B cell (primary cell): ENCODE measurements around the gene PLXDC1. TPM values are rescaled to one million over a fixed set of nuclear protein-coding genes. Genes with fewer than 3 reads are reported as not detected.
"Not testable (repeated sequence)": the region's sequence is repeated elsewhere in the genome, so short reads cannot be mapped to it uniquely, and the experiment has no call there.

Experiments
- ATAC-seq: fragments of 200-7000 bp; cut with Tn5 transposase; one replicate; pipeline ENCODE4 v1.10.0; 2021; ENCODE audit warnings: low read depth, mild to moderate bottlenecking, moderate number of reproducible peaks, moderate library complexity
- CTCF ChIA-PET: fragments of 350-600 bp; sonication (Branson Sonifier 250); formaldehyde crosslinking; loops from one replicate; lab custom pipeline; 2021; ENCODE audit warnings: antibody characterized with exemption, inconsistent platforms; lab: Charles Lee
- POLR2A ChIA-PET: fragments of 350-600 bp; sonication (Branson Sonifier 250); formaldehyde crosslinking; loops from one replicate; lab custom pipeline; 2021; ENCODE audit warnings: antibody characterized with exemption; lab: Charles Lee
- DNase-seq: peaks from one replicate; pipeline ENCODE4 v3.0.0; 2013
- H2AFZ ChIP-seq: 2 replicates; pipeline ENCODE4 v1.6.1; 2012; ENCODE audit warnings: mild to moderate bottlenecking, low read depth, low read length; ENCODE audit not compliant: insufficient read depth, poor library complexity, severe bottlenecking
- H3K27ac ChIP-seq, 2 donors: 1 replicate in 1 of 2; 2 replicates in 1 of 2; pipeline ENCODE4 v1.5.1; 2012 to 2013; ENCODE audit warnings: low read length in 2 of 2, mild to moderate bottlenecking in 2 of 2, moderate library complexity in 1 of 2
- H3K27me3 ChIP-seq, 4 experiments: fragments of 200-600 bp in 1 of 4; sonication (generic) in 1 of 4; replicated peaks in 1 of 4; 1 replicate in 2 of 4; 2 replicates in 2 of 4; pipeline versions ENCODE4 v1.6.1 to v1.7.0; 2013 to 2016; ENCODE audit warnings: low read length in 3 of 4, mild to moderate bottlenecking in 2 of 4, mixed read lengths in 1 of 4, moderate library complexity in 1 of 4; ENCODE audit not compliant: insufficient read depth in 4 of 4, control insufficient read depth in 3 of 4; ENCODE audit errors: control extremely low read depth in 1 of 4
- H3K36me3 ChIP-seq, 2 experiments: replicated peaks in 1 of 2; 1 replicate in 1 of 2; 2 replicates in 1 of 2; pipeline versions ENCODE4 v1.6.1 to v1.7.1; 2013; ENCODE audit warnings: low read length in 1 of 2; ENCODE audit not compliant: insufficient read depth in 2 of 2, control insufficient read depth in 1 of 2; ENCODE audit errors: control extremely low read depth in 1 of 2, extremely low read depth in 1 of 2
- H3K4me1 ChIP-seq, 2 donors: fragments of 200-600 bp in 1 of 2; sonication (generic) in 1 of 2; 1 replicate in 1 of 2; 2 replicates in 1 of 2; pipeline versions ENCODE4 v1.5.1 to v1.6.1; 2013 to 2017; ENCODE audit warnings: low read length in 2 of 2; ENCODE audit not compliant: control insufficient read depth in 2 of 2, insufficient read depth in 2 of 2
- H3K4me2 ChIP-seq: replicated peaks from 2 replicates; pipeline ENCODE3; 2012; ENCODE audit warnings: mild to moderate bottlenecking, low read depth, low read length; ENCODE audit not compliant: poor library complexity, severe bottlenecking
- H3K4me3 ChIP-seq, 5 experiments: fragments of 200-600 bp in 1 of 5; sonication (generic) in 1 of 5; 1 replicate in 3 of 5; 2 replicates in 2 of 5; pipeline versions ENCODE4 v1.5.1 to v1.7.0; 2011 to 2016; ENCODE audit warnings: low read length in 4 of 5, mild to moderate bottlenecking in 4 of 5, low read depth in 2 of 5, control low read depth in 1 of 5, moderate library complexity in 1 of 5; ENCODE audit not compliant: insufficient read depth in 1 of 5; ENCODE audit errors: control extremely low read depth in 1 of 5, extremely low read depth in 1 of 5
- H3K79me2 ChIP-seq: fragments of 200-600 bp; sonication (generic); one replicate; pipeline ENCODE4 v1.6.0; 2016; ENCODE audit warnings: low read length; ENCODE audit not compliant: control insufficient read depth, insufficient read depth
- H3K9ac ChIP-seq: fragments of 200-600 bp; sonication (generic); 2 replicates; pipeline ENCODE4 v1.6.1; 2017; ENCODE audit warnings: mild to moderate bottlenecking, low read length, moderate library complexity
- H3K9me3 ChIP-seq, 3 donors: one replicate each; pipeline versions ENCODE4 v1.6.1 to v1.7.1; 2013; ENCODE audit warnings: low read length in 2 of 3; ENCODE audit not compliant: control insufficient read depth in 2 of 3, insufficient read depth in 1 of 3; ENCODE audit errors: control extremely low read depth in 1 of 3
- H4K20me1 ChIP-seq: 2 replicates; pipeline ENCODE4 v1.6.0; 2012; ENCODE audit warnings: mild to moderate bottlenecking, low read length; ENCODE audit not compliant: insufficient read depth, control insufficient read depth, poor library complexity, severe bottlenecking
- H3K27ac Mint-ChIP-seq: one replicate; pipeline ENCODE4 v1.8.0; 2021; ENCODE audit warnings: mixed read lengths
- H3K27me3 Mint-ChIP-seq: one replicate; pipeline ENCODE4 v1.8.0; 2021; ENCODE audit warnings: mixed read lengths
- H3K4me1 Mint-ChIP-seq: one replicate; pipeline ENCODE4 v1.8.0; 2021; ENCODE audit warnings: mixed read lengths
- H3K4me3 Mint-ChIP-seq: one replicate; pipeline ENCODE4 v1.8.0; 2021; ENCODE audit warnings: mixed read lengths
- H3K9me3 Mint-ChIP-seq: one replicate; pipeline ENCODE4 v1.8.0; 2022; ENCODE audit warnings: mixed read lengths; ENCODE audit not compliant: insufficient read depth
- EZH2 ChIP-seq: IDR thresholded peaks from 2 replicates; pipeline ENCODE4 v1.6.1; 2012; ENCODE audit warnings: borderline replicate concordance, low read depth, mild to moderate bottlenecking, moderate library complexity, low read length; ENCODE audit not compliant: insufficient read depth, poor library complexity, severe bottlenecking
- WGBS: methylation state at CpG from one replicate; pipeline ENCODE4 v1.1.5; 2013; ENCODE audit warnings: missing lambda C conversion rate; ENCODE audit not compliant: insufficient coverage; 5-methylcytosine and 5-hydroxymethylcytosine counted together
- intact Hi-C: fragments of 100-400 bp; cut with micrococcal nuclease; formaldehyde crosslinking; loops from one replicate; pipeline ENCODE4 v1.10.0; 2022
- polyA plus RNA-seq: library from polyadenylated mRNA; depleted of rRNA; stranded (reverse); fragments of >200 nt; gene quantifications from 2 replicates; pipeline ENCODE4 v1.2.3, GENCODE V29; 2012
- total RNA-seq, 2 donors: library from RNA; stranded (reverse); fragments of 120-200 nt in 1 of 2; gene quantifications; 1 replicate in 1 of 2; 2 replicates in 1 of 2; pipeline versions ENCODE4 v1.2.3 to v1.2.4, GENCODE V29; 2013 to 2022
- TF ChIP-seq, protein P1 (sequence below): fragments of 200-600 bp; IDR thresholded peaks from one replicate; pipeline ENCODE4 v1.8.0; 2022; ENCODE audit warnings: antibody characterized with exemption, mild to moderate bottlenecking

PLXDC1 gene
- total and polyA plus RNA-seq, 2 donors (not counting 1 experiment from before 2014, with no cell fraction given), result 0.69 TPM; not detected in 1

DNA sequence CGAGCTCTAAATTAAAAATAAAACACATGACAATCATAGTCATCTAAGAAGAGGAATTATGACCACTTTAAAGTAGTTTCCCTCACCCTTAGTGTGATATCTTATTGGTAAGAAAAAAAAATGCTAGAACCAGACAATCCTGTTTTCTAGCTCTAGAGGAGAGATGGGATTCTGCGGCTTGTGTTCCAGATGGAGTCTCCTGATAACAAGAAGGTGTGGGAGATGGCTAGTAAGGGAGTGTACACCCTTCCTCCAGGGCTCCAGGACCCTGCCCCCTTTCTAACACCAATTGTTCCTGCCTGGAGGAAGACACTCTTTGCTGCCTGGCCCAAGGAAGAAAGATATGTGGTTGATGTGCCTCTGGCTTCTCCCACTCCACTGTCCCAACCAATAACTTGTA, 115.4 kb downstream of the PLXDC1 start:
- Histone ChIP-seq H3K36me3 (no peaks in the 10 kb centered on the region), H3K4me1 (no peaks in the 10 kb centered on the region), H4K20me1 (no peaks in the 10 kb centered on the region), H2AFZ (no peak overlapping the region), H3K9ac (no peak overlapping the region), H3K27me3 (peaks cover 0 to 10% (median 0%) of the 10 kb centered on the region in 4 experiments), H3K9me3 (no peaks in the 10 kb centered on the region), H3K27ac (no peak overlapping the region), H3K4me2 (no peak overlapping the region), H3K79me2 (no peaks in the 10 kb centered on the region), H3K4me3 (no peak overlapping the region)
- Mint-ChIP-seq H3K27me3 (peaks cover 31% of the 10 kb centered on the region), H3K27ac (no peak overlapping the region), H3K4me1 (no peaks in the 10 kb centered on the region), H3K4me3 (no peak overlapping the region), H3K9me3 (no peaks in the 10 kb centered on the region)
- WGBS, result no CpG with 5 or more reads among the region's 2 CpGs
- intact Hi-C loops, result no loop called here
- ATAC-seq (no peak), DNase-seq (no peak)
- CTCF ChIA-PET, result no interaction called here
- TF ChIP-seq, protein P1, sequence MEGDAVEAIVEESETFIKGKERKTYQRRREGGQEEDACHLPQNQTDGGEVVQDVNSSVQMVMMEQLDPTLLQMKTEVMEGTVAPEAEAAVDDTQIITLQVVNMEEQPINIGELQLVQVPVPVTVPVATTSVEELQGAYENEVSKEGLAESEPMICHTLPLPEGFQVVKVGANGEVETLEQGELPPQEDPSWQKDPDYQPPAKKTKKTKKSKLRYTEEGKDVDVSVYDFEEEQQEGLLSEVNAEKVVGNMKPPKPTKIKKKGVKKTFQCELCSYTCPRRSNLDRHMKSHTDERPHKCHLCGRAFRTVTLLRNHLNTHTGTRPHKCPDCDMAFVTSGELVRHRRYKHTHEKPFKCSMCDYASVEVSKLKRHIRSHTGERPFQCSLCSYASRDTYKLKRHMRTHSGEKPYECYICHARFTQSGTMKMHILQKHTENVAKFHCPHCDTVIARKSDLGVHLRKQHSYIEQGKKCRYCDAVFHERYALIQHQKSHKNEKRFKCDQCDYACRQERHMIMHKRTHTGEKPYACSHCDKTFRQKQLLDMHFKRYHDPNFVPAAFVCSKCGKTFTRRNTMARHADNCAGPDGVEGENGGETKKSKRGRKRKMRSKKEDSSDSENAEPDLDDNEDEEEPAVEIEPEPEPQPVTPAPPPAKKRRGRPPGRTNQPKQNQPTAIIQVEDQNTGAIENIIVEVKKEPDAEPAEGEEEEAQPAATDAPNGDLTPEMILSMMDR, result no peak
- no peak for TF ChIP-seq EZH2
- POLR2A ChIA-PET, result no interaction called here

DNA sequence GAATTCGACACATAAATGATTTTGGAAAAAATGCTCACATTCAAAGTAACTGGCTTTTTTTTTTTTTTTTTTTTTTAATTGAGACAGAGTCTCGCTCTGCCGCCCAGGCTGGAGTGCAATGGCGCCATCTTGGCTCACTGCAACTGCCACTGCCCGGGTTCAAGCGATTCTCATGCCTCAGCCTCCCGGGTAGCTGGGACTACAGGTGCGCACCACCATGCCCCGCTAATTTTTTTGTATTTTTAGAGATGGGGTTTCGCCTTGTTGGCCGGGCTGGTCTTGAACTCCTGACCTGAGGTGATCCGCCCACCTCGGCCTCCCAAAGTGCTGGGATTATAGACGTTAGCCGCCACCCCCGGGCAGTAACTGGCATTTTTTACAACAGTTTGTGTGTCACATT, 115.9 kb downstream of the PLXDC1 start:
- H3K4me3 Mint-ChIP-seq, H3K9ac ChIP-seq, intact Hi-C loops, CTCF ChIA-PET, POLR2A ChIA-PET, H3K4me1 Mint-ChIP-seq, ATAC-seq, H3K4me3 ChIP-seq, H3K9me3 ChIP-seq, H3K27ac ChIP-seq, H3K27me3 ChIP-seq, H3K9me3 Mint-ChIP-seq, H3K4me1 ChIP-seq, H3K79me2 ChIP-seq, H3K27ac Mint-ChIP-seq, H2AFZ ChIP-seq, H4K20me1 ChIP-seq, H3K4me2 ChIP-seq, DNase-seq, H3K36me3 ChIP-seq: not testable (repeated sequence)
- WGBS, result 87% methylated on average over 14 of the region's 16 CpGs
- peaks cover 31% of the 10 kb centered on the region for H3K27me3 Mint-ChIP-seq
